Endometrial microvascular endothelial cells (primary cell): ENCODE results near the gene PPP2R5D. TPM values are rescaled to one million over a fixed set of nuclear protein-coding genes. Genes with fewer than 3 reads are reported as not detected.
"Not testable (repeated sequence)": the region's sequence is repeated elsewhere in the genome, so short reads cannot be mapped to it uniquely, and the experiment has no call there.

ENCODE experiments used
- in situ Hi-C: cut with HindIII; loops from 2 replicates; pipeline ENCODE4 v1.10.0; 2017; ENCODE audit warnings: low sequenced_read_pairs, low pct_unique_long_range_greater_than_20kb; ENCODE audit errors: inconsistent ontology term
- total RNA-seq: library from RNA; depleted of rRNA; stranded (reverse); fragments of >200 nt; gene quantifications from one replicate; pipeline ENCODE4 v1.2.3, GENCODE V29; 2015; ENCODE audit errors: inconsistent ontology term

The PPP2R5D gene
- total RNA-seq, 1 donor from 2014 or later, result 97.0 TPM

DNA sequence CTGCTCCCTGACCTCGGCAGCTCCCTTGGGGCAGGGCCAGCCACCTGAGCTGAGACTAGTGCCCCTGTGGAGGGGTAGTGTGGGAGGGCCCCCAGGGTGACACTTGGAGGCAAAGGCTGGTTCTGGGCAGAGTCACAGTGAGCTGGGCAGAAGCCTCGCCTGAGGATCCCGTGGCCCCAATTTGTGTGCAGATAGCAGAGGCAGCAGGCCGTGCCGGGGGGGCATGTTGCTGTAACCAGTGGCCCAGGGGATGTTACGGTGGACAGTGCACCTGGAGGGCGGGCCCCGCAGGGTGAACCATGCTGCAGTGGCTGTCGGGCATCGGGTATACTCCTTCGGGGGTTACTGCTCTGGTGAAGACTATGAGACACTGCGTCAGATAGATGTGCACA, 32.6 kb downstream of the PPP2R5D start:
- in situ Hi-C loops, result no loop called here

DNA sequence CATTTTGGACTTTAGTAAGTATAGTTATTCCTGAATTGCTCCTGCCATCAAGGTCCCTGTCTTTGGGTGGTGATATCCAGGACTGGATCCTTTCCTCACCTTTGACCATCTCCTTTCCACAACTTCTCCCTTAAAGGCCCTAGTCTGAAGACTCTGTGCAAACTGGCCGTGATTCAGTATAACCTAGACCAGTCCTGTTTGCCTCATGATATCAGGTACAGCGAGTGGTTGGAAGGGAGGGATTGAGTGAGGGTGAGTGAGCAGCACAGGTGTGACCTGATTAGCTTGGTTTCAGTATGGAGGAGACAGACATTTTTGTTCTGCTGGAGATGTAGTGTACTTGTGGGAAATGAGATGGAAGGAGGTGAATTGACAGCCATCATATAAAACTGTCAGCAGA, 34.8 kb downstream of the PPP2R5D start:
- in situ Hi-C loops, result no loop called here

DNA sequence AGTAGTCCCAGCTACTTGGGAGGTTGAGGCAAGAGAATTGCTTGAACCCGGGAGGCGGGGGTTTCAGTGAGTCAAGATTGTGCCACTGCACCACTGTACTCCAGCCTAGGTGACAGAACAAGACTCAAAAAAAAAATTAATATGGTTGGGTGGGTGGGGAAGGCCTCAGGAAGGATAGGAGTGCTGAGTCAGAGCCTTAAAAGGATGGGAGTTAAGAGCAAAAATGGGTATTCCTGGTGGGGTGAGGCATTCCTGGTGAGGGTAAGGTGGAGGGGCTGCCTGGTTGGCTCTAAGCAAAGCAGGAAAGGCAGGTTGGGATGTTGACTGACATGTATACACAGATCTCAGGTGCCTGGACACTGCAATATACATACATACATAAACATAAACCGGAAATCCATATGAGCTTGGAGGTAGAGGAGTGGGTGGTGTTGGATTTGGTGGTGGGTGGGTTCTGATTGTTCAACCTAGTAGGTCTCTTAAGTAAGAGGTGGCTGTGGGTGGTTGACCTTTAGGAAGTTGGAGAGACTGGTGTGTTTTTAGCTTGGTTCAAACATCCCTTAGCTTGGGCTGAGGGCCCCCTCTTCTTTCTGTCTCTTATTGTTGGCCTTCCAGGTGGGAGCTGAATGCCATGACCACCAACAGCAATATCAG, 35.8 kb downstream of the PPP2R5D start:
- in situ Hi-C loops, result no loop called here

DNA sequence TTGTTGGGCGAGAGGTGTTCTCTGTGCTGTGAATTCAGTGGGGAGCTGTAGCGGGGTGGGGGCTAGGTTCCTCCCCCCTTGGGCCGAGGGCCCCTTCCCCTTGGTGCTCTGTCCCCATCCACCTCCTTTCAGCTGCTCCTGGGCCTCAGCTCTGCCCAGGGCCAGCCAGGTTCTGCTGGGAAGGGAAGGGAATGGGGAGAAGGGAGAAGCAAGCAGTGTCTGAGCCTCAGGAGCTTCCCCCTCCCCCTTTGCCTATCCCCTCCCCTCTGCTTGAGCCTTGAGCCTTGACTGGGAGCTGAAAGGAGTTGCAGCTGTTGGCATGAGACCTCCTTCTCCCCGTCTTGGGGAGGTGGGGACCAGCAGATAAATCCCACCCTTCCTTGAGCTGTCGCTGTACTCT, 36.5 kb downstream of the PPP2R5D start:
- in situ Hi-C loops, result no loop called here

DNA sequence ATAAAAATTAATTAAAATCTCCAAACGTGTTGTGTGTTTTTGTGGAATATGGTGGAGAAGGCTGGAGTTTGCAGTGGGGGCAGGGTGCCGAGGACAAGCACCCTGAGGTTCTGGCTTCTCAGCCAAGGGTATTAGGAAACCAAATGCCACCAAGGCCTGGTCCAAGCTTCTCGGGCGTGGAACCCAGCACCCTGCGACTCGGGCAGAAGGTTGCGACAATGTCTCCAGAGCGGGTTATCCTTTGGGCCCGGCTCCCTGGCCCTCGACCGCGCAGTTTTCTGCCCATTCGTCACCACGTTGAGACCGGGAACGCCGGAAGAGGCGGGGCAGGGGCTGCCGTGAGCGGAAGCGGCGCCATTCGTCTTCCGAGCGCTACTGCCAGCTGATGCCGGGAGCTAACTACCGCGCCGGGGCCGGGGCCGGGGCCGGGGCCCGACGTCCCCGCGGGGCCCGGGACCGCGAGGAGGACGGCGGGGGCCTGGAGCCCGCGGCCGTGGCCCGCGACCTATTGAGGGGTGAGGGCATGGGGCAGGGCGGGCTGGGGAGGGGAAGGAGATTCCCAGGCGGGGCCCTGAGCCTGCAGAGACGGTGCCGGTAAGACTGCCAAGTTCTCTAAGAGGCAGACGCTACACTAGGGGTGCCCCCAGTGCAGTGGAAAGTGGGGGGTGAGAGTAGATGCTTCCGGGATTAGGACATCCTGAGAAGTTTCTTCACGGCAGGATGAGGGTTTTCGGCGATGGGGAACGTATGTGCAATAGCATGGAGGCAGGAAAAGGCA, 37.1 kb downstream of the PPP2R5D start, which contains the start of gene RRP36:
Gene RRP36 (plus strand): TSS at position 354 of the 778 bp plus-strand sequence. CDS start 32 bp downstream, at position 386.
- in situ Hi-C loops, result no loop called here

DNA sequence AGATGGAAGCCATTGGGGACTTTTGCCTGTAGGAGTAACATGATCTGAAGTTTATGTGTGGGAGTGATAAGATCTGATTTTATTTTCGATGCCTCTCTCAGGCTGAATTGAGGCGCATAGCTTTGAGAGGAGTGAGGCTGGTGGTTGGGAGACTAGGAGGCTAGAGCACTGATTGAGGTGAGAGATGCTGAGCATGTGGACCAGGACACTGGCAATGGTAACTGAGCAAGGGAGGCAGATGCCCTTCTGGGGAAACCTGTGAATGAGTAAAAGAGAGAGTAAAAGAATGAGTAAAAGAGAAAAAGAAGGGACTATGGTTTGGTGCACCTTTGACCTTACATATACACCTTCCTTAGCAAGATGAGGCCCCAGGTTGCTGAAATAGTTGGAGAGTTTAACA, 40.1 kb downstream of the PPP2R5D start:
- in situ Hi-C loops, result no loop called here

DNA sequence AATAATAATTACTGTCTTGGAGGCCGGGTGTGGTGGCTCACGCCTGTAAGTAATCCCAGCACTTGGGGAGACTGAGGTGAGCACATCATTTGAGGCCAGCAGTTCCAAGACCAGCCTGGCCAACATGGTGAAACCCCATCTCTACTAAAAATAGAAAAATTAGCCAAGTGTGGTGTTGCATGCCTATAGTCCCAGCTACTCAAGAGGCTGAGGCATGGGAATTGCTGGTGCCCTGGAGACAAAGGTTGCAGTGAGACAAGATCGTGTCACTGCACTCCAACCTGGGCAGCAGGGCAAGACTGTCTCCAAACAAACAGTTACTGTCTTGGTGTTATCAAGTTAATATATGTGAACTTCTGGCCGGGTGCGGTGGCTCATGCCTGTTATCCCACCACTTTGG, 42.0 kb downstream of the PPP2R5D start:
- in situ Hi-C loops, result no loop called here

DNA sequence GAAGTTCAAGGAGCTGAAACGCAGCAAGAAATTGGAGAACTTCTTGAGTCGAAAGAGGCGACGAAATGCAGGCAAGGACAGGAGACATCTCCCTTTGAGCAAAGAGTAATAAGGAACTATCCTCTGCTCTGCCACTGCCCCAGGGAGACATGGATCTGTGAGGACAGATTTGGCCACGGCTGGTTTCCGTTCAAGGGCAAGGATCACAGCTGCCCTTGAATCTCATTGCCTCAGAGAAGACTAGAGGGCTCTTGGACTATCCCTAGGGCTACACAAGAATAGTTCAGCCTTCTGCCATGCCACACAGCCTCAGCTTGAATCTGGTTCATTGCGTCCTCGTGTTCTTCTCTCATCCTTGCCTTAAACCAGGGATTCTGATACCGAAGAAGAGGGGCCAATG, 44.8 kb downstream of the PPP2R5D start:
- in situ Hi-C loops, result no loop called here

DNA sequence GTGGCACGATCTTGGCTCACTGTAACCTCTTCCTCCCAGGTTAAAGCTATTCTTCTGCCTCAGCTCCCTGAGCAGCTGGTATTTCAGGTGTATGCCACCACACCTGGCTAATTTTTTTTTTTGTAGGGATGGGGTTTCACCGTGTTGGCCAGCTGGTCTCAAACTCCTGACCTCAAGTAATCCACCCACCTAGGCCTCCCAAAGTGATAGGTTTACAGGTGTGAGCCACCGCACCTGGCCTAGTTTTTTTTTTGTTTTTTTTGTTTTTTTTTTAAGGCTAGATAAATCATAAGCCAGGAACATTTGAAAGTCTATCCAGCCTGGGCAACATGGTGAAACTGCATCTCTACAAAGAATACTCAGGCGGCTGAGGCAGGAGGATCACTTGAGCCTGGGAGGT, 48.0 kb downstream of the PPP2R5D start:
- in situ Hi-C loops, result no loop called here

DNA sequence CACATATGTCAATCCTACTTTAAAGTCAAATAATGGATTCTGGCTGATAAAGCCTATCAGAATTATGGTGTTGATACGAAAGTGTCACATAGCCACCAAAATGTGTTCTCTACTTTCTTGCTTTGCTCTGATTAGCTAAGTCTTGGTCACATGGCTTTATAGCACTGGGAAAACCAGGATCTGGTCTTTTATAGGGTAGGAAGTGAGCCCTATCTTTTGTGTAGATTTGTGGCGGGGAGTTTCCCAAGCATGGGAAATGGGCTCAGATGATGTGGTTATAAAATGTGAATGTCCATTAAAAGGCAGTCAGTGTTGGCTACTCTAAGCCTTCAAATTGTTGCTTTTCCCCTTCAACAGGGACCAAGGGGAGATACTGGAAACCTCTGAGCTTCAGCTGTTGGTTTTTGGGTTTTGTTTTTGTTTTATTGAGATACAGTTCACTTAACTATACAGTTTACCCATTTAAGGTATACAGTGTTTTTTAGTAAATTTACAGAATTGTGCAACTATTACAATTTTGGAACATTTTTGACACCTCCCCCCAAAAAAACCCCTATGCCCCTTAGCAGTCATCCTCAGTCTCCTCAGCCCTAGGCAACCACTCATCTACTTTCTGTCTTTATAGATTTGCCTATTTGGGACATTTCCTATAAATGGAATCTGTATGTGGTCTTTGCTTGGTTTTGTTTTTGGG, 49.3 kb downstream of the PPP2R5D start:
- in situ Hi-C loops, result no loop called here

DNA sequence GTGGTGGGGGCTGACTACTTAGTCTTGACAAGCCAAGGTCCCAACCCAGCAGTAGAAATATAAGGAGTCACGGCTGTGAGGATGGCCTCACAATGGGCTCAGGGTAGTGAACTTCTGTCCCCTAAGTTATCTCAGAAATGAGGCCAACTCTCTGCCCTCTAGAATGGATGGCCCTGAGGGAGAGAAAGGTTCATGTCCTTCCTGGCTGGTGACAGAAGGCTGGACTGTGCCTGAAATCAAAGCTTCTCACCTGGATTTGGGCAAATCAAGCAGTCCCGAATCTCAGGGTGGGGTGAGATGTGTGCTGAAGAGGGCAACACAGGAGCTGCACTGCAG, 49.8 kb downstream of the PPP2R5D start:
- in situ Hi-C loops, result no loop called here

DNA sequence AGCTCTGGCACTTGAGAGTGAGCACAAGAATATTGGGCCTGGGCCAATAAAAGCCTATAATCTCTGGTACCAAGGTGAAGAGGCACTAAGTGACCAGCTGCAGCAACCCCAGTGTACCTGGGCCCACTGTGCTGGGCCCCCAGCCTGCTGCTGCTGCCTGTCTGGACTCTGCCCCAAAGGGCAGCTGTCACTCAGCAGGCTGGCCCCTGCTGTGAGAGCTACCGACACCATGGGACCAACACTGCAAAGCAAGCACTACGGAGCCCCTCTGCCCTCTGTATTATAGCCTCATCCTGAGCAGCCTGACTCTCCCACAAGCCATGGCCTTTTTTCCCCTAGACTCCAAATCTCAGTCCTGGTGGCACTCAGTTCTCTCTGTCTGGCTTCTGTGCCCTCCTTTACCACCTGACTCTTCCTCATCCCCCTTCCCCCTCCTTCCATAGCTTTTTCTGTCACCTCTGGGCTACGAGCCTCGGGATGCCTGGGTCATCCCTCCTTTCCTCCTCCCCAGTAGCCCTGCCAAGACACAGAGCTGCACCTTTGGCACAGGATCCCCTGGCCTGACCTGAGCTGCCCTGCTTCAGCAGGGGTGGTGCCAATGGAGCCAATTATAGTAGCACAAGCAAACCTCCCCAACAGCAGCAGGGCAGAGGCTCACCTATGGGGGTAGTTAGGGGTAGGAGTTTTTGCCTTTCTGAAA, 51.3 kb downstream of the PPP2R5D start:
- in situ Hi-C loops, result no loop called here

DNA sequence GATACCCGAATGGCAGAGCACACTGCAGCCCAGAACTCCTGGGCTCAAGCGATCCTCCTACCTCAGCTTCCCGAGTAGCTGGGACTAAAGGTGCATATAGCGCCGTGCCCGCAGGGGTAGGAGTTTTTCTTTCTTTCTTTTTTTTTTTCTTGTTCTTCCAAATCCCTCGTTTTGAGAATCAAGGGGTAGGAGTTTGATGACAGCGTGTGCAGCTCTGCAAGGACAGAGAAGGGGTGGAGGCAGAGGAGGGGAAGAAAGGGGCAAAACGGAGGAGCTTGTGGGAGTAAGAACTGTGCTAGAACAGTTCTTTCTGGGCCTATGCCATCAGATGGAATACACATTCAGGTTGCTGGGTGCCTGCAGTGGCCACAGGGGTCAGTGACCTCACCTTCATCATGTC, 52.3 kb downstream of the PPP2R5D start:
- in situ Hi-C loops, result no loop called here

DNA sequence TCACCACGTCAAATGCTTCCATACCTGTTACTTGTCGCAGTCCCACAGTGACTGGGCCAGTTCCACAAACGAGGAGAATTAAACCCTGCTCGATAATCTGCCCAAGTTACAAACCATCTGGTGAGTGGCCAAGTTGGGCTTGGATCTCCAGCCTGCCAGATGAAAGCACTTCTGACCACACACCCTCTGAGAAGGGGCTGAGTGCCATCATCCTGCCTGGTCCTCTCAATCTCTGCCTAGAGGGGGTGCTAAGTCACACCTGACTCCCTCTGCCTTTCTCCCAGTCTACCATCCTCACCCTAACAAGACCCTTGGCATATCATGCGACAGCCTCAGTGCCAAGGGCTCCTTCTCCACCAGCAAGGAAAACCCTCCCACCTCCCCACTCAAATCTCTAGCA, 52.8 kb downstream of the PPP2R5D start:
- in situ Hi-C loops, result no loop called here

DNA sequence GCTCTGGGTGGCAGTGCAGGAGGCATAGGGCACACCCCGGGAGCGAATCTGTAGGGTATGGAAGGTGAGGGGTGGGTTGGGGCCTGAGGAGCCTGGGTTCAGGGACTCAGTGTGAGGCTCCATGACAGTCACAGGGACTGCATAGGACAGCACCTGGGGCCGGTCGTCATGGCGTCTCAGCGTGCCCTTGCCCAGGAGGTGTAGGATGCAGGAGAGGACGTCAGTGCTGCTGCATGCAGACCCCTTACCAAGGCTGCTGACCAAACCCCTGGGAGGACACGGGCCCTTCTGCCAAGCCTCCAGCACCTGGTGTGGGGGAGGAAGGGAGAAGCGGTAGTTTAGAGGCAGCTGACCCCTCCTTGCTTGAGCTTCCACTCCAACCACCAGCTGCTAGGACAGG, 53.3 kb downstream of the PPP2R5D start:
- in situ Hi-C loops, result no loop called here

DNA sequence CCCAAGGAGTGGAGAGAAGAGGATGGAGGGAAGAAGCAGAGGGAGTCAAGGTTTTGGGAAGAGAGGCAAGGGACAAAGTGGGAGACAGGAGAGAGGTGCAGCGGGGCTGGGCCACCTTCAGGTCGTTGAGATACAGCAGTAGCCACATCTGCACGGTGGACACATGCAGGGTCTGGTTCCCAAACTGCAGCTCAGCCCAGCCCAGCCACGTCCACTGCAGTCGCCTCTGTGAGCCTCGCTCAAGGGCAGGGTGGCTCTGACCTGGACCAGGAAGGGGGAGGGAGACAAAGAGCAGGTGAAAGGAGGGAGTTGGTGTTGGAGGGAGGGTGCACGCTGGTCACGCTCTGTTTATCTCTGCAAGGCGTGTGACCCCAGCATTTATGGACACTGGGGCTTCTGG, 54.4 kb downstream of the PPP2R5D start:
- in situ Hi-C loops, result no loop called here

DNA sequence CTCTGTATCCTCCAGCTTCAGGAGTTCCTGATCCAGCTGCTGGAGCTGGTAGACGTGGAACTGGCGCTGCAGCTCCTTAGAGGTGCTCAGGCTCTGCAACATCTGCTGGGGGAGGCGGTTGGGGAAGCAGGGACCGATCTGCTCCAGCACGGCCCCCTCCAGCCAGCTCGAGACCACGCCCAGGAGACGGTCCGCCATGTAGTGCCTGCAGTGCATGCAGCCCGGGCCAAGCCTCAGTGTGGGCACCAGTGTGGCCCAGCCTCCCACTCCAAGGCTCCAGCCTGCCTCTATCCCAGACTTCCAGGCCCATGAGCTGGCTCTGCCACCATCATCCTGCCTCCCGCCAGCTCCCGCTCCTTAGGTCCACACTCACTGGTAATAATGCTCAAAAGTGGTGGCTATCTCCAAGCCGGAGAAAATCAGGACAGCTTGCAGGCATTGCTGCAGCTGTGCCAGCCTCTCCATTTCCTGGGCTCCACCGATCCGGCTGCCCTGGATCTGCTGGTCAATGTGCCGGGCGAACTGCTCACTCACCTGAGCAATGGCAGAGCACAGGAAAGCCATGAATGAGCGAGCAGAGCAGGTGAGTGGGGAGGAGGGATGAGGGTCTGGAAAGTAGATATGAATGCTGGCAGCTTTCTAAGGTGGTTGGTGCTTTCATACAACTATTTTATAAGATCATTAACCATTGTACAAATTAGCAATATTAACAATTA, 56.3 kb downstream of the PPP2R5D start:
- in situ Hi-C loops, result no loop called here

DNA sequence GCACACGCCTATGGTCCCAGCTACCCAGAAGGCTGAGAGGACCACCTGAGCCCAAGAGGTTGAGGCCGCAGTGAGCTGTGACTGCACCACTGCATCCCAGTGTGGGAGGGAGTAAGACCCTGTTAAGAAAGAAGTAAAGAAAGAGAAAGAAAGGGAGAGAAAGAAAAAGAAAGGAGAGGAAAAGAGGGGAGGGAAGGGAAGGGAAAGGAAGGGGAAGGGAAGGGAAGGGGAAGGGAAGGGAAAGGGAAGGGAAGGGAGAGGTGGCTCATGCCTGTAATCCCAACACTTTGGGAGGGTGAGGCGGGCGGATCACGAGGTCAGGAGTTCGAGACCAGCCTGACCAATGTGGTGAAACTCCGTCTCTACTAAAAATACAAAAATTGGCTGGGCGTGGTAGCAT, 57.1 kb downstream of the PPP2R5D start:
- in situ Hi-C loops, result not testable (repeated sequence)

DNA sequence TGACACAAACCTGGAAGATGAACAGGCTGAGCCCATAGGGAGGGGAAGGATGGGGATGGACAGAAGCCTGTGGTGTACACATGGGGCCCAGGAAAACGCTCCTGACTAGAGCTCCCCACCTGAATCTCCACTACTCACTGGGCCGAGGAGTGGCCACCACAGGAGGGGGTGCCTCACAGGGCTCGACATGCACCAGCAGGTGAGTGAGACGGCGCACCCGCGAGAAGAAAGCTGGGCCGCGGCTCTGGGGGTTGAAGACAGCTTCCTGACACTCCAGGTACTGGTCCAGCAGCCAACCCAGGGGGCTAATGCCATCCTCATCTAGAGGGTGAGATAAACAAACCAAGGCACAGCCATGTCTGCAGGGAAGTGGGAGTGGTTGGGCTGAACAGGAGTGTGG, 58.9 kb downstream of the PPP2R5D start:
- in situ Hi-C loops, result no loop called here
